ENCODE data around the gene KIZ. TPM values are rescaled to one million over a fixed set of nuclear protein-coding genes. Genes with fewer than 3 reads are reported as not detected.

Gene KIZ
- total and polyA plus RNA-seq, 2 experiments from 2014 or later: 58.3 to 63.6 TPM

DNA sequence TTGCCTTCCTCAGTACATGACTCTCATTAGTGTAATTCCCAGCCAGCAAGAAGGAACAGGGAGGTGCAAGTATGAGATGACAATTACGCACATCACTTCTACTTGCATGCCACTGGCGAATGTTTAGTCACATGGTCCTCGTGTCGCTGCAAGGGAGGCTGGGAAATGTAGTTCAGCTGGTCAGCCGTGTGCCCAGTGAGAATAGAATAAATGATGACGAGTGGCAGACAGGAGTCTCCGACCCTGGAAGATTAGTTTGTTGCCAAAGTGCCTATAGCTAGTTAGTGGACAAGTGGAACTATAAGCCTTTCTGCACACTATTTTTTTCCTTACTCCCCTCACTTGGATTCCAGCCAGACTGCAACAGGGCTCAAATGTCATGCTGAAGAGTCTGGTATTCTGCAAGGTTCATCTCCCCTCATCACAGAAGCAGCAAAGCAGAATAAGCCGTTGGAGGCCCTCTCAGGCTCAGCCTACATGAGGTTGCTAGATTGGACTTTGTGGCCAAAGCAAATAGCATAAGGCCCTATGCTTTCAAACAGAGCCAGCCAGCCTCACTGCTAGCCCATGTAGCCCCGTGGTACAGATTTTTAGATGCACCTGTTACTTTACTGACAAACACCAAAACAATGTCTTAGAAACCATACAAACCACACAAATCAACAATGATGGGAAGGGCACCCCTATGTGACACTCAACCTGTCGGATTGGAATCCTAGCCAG is 29.4 kb upstream of the KIZ start:
- H3K4me2 ChIP-seq: peak overlapping the region; percentile 20; the same call in 1 of the 2 replicates
- TF ChIP-seq STAT1 (IDR thresholded peaks at IDR 0.05; ENCODE audit: unreplicated experiment): no peak
- peak; percentile 70 for TF ChIP-seq CREB1 (CRISPR knock-in tag; IDR thresholded peaks at IDR 0.05; ENCODE audit: low read depth)
- TF ChIP-seq, protein P1, sequence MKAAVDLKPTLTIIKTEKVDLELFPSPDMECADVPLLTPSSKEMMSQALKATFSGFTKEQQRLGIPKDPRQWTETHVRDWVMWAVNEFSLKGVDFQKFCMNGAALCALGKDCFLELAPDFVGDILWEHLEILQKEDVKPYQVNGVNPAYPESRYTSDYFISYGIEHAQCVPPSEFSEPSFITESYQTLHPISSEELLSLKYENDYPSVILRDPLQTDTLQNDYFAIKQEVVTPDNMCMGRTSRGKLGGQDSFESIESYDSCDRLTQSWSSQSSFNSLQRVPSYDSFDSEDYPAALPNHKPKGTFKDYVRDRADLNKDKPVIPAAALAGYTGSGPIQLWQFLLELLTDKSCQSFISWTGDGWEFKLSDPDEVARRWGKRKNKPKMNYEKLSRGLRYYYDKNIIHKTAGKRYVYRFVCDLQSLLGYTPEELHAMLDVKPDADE (IDR thresholded peaks at IDR 0.05): peak; percentile 81
- no peak overlapping the region for H2AFZ ChIP-seq
- Mint-ChIP-seq H3K27ac (peak overlapping the region; percentile 73; the same call in 1 of the 2 replicates), H3K4me3 (no peak overlapping the region), H3K4me1 (peaks cover 52% of the 10 kb centered on the region), H3K9me3 (no peaks in the 10 kb centered on the region), H3K36me3 (ENCODE audit: low read depth) (no peaks in the 10 kb centered on the region), H3K27me3 (ENCODE audit: insufficient read depth, low read depth, poor library complexity) (peaks cover 40% of the 10 kb centered on the region)
- peak; percentile 78 for DNase-seq (ENCODE audit: low spot score)
- H3K79me2 ChIP-seq (replicated peaks; ENCODE audit: insufficient read depth): no peaks in the 10 kb centered on the region
- peaks cover 50% of the 10 kb centered on the region for H3K27me3 ChIP-seq (ENCODE audit: insufficient read depth)
- ATAC-seq: peak; percentile 42
- H3K36me3 ChIP-seq (ENCODE audit: insufficient read depth): no peaks in the 10 kb centered on the region
- H3K4me1 ChIP-seq (ENCODE audit: insufficient read depth): peaks cover 51% of the 10 kb centered on the region
- H3K27ac ChIP-seq (ENCODE audit: low read depth): no peak overlapping the region
- no peak overlapping the region for H3K4me3 ChIP-seq
- H3K9me2 ChIP-seq (ENCODE audit: insufficient read depth): peaks cover 9% of the 10 kb centered on the region; the same call in 1 of the 2 replicates
- 0 out of 2 replicates have a peak, but pooled peaks cover 3% of the 10 kb centered on the region for H4K20me1 ChIP-seq (replicated peaks; ENCODE audit: insufficient read depth)
- no peaks in the 10 kb centered on the region; the same call in 1 of the 2 replicates for H3F3A ChIP-seq (replicated peaks; ENCODE audit: low read depth)

DNA sequence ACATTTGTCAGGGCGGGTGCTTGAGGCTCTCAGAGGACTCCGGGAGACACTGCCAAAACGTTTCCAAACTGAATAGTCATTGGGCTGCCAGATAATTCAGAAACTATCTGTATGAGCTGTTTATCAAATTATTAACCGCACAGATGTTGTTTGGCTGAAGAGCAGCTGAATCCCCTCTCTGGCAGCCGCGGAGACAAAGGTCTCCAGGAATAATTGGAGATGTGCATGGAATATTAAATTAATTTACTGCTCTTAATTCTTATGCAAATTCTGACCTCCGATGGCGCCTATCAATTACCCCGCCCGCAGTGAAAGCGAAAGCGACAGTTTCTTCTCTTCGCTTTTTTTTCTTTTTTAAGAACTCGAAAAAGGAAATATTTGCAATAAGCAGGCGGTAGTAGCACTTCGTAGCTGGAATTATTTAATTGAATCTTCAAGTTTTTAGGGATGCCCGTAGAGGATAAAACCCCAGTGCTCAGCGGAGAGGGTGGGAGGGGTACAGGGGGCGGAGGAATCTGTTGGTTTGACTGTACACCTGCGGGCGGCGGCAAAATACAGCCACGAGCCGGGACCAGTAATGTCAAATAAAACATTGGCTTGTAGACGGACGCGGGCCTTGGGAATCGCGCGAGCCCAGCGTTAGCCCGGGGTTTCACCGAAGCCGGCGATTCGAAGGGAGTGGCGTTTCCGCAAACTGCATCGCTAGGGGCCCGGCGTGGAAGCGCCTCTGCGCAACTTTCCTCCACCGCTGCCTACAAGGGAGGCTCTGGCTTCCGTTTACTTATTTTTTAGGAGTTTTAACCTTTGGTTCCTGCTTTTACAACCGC is 25.9 kb upstream of the KIZ start:
- peaks cover 54% of the 10 kb centered on the region for H3K4me1 Mint-ChIP-seq
- peak overlapping the region; percentile 77 for H3K4me3 Mint-ChIP-seq
- no peaks in the 10 kb centered on the region; the same call in 2 of the 3 replicates for H3K36me3 Mint-ChIP-seq (ENCODE audit: low read depth)
- TF ChIP-seq, protein P2, sequence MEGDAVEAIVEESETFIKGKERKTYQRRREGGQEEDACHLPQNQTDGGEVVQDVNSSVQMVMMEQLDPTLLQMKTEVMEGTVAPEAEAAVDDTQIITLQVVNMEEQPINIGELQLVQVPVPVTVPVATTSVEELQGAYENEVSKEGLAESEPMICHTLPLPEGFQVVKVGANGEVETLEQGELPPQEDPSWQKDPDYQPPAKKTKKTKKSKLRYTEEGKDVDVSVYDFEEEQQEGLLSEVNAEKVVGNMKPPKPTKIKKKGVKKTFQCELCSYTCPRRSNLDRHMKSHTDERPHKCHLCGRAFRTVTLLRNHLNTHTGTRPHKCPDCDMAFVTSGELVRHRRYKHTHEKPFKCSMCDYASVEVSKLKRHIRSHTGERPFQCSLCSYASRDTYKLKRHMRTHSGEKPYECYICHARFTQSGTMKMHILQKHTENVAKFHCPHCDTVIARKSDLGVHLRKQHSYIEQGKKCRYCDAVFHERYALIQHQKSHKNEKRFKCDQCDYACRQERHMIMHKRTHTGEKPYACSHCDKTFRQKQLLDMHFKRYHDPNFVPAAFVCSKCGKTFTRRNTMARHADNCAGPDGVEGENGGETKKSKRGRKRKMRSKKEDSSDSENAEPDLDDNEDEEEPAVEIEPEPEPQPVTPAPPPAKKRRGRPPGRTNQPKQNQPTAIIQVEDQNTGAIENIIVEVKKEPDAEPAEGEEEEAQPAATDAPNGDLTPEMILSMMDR (conservative IDR thresholded peaks at IDR 0.05; ENCODE audit: low read depth in 2 of 2): no peak
- TF ChIP-seq ZNF114 (CRISPR knock-in tag; IDR thresholded peaks at IDR 0.05) (no peak), EZH2 (IDR thresholded peaks at IDR 0.05; ENCODE audit: low read depth, unreplicated experiment) (peak; percentile 8), JUNB (IDR thresholded peaks at IDR 0.05; ENCODE audit: unreplicated experiment) (no peak)
- Histone ChIP-seq H3K9me2 (ENCODE audit: insufficient read depth) (no peaks in the 10 kb centered on the region), H3K27me3 (ENCODE audit: insufficient read depth) (peaks cover 85% of the 10 kb centered on the region), H3K4me3 (peak overlapping the region; percentile 67), H3F3A (replicated peaks; ENCODE audit: low read depth) (peaks cover 10% of the 10 kb centered on the region), H3K4me2 (peak overlapping the region; percentile 90), H4K20me1 (replicated peaks; ENCODE audit: insufficient read depth) (0 out of 2 replicates have a peak, but pooled peaks cover 3% of the 10 kb centered on the region), H2AFZ (peak overlapping the region; percentile 4; the same call in 1 of the 2 replicates), H3K36me3 (ENCODE audit: insufficient read depth) (no peaks in the 10 kb centered on the region), H3K27ac (ENCODE audit: low read depth) (0 out of 2 replicates have a peak overlapping the region, but pooled peaks have one; percentile 39), H3K79me2 (replicated peaks; ENCODE audit: insufficient read depth) (no peaks in the 10 kb centered on the region; the same call in 1 of the 2 replicates), H3K4me1 (ENCODE audit: insufficient read depth) (peaks cover 47% of the 10 kb centered on the region)
- H3K27ac Mint-ChIP-seq: no peak overlapping the region
- DNase-seq (ENCODE audit: low spot score) (peak; percentile 68), ATAC-seq (peak; percentile 1; the same call in 1 of the 3 replicates)
- peaks cover 75% of the 10 kb centered on the region for H3K27me3 Mint-ChIP-seq (ENCODE audit: insufficient read depth, low read depth, poor library complexity)
- no peaks in the 10 kb centered on the region for H3K9me3 Mint-ChIP-seq

Measured in GM23338 (cell line).